NB4 (cell line): Measurements from ENCODE around the gene ENOX1.

Experiments used
- POLR2A ChIP-seq: IDR thresholded peaks from 2 replicates; pipeline ENCODE4 v1.6.1; 2011; ENCODE audit warnings: mild to moderate bottlenecking; ENCODE audit not compliant: insufficient read length; ENCODE audit errors: extremely low read depth
- TF ChIP-seq, protein P1 (sequence below): IDR thresholded peaks from one replicate; pipeline ENCODE4 v1.5.1; 2012; ENCODE audit warnings: low read depth, low read length

DNA sequence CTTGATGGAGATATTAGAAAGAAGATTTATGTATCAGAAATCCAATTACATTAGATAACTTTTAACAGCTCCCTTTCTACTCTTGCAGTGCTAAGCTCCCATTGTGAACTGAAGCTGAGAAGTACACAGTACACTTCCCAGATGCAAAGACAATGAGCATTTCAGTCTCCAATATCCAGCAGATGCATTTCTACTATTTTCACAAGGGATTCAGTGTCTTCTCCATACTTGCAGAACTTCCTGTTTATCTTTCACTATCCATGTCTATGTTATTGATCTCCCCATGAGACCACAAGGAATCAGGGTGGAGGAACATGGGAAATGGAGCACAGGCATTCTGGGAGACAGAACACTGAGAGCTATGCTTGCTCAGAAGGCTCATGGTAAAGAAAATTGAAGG, 207.5 kb downstream of the ENOX1 start:
- TF ChIP-seq, protein P1, sequence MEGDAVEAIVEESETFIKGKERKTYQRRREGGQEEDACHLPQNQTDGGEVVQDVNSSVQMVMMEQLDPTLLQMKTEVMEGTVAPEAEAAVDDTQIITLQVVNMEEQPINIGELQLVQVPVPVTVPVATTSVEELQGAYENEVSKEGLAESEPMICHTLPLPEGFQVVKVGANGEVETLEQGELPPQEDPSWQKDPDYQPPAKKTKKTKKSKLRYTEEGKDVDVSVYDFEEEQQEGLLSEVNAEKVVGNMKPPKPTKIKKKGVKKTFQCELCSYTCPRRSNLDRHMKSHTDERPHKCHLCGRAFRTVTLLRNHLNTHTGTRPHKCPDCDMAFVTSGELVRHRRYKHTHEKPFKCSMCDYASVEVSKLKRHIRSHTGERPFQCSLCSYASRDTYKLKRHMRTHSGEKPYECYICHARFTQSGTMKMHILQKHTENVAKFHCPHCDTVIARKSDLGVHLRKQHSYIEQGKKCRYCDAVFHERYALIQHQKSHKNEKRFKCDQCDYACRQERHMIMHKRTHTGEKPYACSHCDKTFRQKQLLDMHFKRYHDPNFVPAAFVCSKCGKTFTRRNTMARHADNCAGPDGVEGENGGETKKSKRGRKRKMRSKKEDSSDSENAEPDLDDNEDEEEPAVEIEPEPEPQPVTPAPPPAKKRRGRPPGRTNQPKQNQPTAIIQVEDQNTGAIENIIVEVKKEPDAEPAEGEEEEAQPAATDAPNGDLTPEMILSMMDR = no peak
- TF ChIP-seq POLR2A = no peak
